Daoy (cell line): ENCODE data around the gene SLC4A9. TPM values are rescaled to one million over a fixed set of nuclear protein-coding genes. Genes with fewer than 3 reads are reported as not detected.
"Not testable (repeated sequence)": the region's sequence is repeated elsewhere in the genome, so short reads cannot be mapped to it uniquely, and the experiment has no call there.

ENCODE experiments used
- DNase-seq: peaks from one replicate; pipeline ENCODE4 v3.0.0-alpha.2; 2015; ENCODE audit warnings: low read depth
- total RNA-seq: library from RNA; depleted of rRNA; stranded (reverse); fragments of >200 nt; shearing (Covaris generic); gene quantifications from 2 replicates; pipeline ENCODE4 v1.2.3, GENCODE V29; 2014

The SLC4A9 gene
- total RNA-seq, 1 experiment from 2014 or later = not detected

DNA sequence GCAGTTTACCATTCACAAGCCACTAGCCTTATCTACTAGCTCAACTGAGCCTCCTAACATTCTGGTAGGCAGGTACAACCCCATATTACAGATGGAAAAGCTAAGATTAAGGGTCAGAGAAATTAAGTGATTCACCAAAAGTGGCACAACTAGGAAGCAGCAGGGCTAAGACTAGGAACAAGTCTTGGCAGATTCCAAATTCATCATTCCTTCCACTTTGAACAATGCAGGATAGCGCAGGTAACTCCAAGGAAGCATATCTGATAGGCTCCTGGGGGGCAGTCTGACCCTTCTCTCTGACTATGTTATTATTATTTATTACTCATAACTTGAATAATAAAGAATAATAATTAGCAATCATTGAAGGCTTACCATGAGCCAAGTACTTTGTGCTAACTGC lies 22.1 kb upstream of the SLC4A9 start:
- DNase-seq = no peak

DNA sequence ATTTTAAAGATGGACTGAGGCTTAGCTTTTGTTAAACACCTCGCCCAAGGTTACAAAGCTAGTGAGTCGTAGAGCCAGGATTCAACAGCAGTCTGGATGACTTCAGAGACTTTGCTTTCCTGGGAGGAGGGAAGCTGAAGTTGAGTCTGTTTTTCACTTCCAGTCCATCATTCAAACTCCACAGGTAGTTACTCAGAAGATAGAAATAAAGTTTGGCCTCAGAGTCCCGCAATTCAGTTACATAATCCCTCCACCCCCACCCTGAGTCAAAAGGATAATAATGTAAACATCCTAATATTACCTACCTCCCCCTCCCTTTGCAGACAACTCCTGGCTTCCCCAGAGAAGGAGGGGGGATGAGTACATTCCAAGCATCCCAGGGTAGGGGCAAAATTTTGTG lies 21.7 kb upstream of the SLC4A9 start:
- DNase-seq = no peak

DNA sequence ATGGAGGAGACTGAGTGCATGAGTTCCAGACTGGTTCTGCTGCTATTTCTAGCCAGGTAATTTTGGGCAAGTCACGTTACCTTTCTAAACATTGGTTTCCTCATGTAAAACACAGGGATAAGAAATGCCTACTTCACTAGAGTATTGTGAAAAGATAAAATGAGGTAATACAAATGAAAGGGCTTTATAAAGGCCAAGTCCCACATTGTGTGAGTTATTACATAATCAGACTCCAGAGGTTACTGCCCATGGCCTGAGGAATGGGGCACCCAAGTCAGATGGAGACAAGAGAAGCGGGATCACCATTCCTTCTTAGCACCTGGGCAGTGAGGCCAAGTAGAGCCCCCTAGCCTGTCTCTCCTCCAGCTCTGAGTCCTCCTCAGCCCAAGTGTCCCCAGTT lies 21.1 kb upstream of the SLC4A9 start:
- DNase-seq = no peak

DNA sequence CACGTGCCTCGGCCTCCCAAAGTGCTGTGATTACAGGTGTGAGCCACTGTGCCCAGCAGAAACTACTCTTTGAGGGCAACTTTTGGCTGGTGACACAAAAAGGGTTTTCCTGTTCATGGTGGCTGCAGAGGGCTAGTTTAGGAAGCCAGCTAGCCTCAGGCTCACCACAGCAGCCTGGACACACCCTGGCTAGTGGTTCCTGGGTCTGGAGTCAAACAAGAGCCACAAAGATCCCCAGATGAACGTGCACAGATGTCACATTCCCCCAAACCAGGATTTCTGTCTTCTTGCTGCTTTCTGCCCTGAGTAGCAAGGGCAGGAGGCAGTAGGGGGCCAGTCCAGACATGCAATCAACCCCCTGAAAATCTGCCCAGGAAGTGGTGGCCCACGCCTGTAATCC lies 20.4 kb upstream of the SLC4A9 start:
- DNase-seq = no peak

DNA sequence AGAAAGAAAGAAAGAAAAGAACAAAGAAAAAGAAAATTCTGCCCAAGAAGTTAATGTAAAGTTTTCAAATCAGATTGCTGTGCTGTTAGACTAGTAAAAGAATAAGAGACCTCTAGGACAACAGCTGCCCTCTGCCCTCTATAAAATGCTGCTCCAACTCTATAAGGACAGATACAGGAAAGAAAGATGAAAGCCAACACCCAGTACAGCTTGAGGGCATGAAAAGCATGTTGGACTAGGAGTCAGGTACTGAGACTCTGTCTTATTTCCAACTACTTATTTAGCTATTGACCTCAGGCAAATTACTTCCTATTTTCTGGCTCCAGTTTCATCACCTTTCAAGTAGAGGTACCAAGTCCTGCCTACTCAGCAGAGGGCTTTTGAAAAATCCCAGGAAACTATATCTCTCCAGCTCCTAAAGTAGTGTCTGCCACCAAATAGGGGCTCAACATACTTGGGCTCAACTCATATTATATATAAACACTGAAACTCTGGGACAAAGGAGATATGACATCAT lies 19.3 kb upstream of the SLC4A9 start:
- no peak for DNase-seq

DNA sequence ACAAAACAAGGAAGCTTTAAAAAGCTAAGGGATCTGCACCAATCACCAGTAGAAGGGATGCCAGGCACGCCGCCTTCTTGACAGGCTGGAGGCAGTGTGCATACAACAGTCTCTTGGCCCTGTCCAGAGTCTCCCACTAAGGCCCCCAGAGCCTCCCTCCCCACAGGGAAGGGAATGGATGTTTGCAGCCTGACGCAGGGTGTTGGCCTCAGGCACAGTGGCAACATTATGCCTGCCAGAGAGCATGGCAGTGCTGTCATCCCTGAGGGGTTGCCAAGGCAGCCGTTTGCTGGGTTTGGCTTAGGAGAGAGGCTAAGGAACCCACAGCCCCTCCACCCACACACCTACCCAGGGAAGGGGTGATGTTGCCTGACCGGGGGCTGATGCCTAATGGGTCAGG lies 18.4 kb upstream of the SLC4A9 start:
- DNase-seq = peak; percentile 76

DNA sequence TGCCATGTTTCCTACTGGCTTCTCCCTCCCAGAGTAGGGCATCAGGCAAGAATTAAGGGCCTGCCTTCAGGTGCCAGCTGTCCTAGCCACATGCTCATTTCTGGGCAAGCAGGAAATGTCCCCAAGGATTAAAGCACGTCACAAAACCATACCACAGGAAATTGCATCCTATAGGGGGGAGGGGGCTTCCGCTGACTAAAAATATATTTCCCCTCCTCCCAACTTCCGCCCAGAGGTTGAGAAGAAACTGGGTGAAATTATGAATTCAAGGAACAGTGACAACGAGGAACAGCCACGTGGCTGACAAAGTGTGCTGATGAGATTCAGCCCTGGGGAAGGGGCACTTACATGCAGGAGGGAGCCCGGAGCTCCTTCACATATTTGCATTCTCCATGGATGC lies 17.7 kb upstream of the SLC4A9 start:
- peak; percentile 37 for DNase-seq

DNA sequence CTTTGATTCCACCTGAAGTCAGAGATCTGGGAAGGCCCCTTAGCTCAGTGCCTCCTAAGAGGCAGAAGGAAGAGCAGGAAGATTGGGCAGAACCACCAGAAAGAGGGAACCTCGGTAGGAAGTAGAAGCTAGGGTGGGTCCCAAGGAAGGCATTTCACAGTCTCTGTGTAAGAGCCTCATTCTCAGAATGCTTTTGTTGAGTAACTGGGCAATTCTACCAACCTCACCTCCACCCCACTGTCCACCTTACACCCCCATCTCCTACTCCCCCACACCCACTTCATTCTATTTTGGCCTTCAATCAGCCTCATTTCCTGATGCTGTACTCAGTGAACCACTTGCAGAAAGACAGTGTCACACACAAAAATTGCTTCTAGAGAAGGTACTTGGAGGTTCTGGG lies 17.1 kb upstream of the SLC4A9 start:
- no peak for DNase-seq

DNA sequence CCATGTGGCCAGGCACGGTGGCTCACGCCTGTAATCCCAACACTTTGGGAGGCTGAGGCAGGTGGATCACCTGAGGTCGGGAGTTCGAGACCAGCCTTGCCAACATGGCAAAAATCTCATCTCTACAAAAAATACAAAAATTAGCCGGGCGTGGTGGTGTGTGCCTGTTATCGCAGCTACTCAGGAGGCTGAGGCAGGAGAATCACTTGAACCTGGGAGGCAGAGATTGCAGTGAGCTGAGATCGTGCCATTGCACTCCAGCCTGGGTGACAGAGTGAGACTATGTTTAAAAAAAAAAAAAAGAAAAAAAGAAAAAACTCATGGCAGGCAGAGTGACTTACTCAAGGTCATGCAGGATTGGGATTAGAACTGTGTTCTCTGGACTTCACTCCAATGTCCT lies 16.1 kb upstream of the SLC4A9 start:
- DNase-seq = not testable (repeated sequence)

DNA sequence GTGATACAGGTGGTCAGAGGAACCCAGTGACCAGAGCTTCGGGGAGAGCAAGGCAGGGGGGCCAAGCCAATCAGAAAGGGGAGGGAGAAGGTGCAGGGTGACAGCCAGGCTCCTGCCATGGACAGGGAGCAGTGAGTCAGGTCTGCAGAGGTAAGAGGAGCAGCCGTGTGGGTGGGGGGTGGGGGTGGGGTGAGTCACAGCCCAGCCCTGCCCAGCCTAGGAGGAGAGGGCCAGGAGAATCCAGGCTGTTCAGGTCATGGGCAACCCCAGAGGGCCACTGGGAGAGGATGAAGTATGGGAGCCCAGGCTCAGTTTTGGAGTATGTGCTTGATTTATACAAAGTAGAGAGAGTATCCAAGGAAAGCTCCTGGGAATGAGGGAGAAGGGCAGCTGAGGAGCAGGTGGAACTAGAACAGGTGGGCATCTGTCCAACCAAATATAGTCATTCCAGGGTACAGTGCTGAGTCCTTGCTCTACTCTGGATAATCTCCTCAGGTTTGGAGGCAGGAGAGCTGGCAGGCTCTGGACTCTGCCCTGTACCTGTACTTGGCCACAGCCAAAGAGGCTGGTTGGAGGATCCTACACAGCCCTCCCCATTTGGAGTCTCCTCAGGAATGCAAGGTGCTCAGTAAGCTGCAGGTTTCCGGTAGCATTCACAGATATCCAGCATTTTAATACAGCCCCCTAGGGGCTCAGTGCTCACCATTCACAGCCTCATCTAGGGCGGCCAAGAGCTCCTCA lies 15.1 kb upstream of the SLC4A9 start:
- DNase-seq = peak; percentile 90

DNA sequence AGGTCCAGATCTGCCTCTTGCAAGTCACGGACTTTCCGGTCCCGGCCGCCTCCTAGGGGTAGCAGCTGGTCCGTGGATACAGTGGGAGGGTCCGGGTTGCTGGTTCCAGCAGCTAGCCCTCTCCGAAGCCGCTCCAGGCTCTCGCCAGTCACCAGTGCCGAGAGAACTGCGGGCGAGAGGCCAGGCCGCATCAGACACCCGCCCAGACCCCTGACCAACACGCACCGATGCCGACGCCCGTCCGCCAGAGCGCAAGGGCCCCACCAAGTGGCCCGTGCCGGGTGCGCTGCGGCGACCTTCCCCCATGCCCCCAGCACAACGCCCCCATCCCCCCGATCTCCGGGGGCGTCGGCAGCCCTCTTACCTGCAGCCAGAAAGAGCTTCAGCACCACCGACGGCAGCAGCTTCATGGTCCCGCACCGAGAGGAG lies 14.1 kb upstream of the SLC4A9 start:
- DNase-seq = peak; percentile 78

DNA sequence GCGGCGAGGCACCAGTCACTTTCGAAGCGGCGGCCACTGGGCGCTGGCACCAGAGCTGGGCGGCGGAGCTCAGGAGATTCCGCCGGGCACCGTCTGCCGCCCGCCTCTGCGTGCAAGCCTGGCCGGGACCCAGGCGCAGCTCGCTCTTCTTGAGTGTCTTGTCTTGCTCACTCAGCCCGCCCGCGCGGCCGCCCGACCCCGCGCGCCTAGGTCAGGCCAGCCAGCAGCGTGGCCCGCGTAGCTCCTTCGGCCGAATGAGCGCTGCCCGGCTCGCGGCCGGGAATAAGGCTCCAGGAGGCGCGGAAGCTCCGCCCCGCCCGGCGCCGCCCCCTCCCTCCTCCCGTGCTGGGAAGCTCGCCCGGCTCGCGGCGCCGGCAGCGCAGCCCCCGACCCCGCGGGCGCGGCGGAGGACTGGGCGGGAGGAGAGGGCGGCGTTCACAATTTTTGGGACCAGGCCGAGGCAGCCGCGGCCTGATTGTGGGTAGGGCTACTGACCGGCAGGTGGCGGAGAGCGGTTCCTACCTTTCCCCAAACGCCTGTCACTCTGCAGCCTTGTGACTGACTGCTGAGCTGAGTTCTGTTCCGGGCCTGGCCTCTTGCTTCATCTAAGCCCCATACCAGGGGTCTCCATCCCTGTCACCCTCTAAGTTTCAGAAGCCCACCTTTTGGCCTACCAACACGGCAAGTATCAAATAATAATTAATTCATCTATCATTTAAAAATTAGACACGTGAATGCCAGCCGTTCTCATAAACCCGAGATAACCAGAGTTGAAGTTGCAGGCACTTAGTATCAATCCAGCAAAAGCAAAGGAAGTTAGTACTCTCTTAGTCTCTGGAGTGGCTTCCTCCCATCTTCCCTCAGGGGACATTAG lies 13.4 kb upstream of the SLC4A9 start, which contains the start of gene HBEGF:
TSS of gene HBEGF (minus strand) at position 256 of the 874 bp plus-strand sequence. CDS start 275 bp downstream, outside the sequence.
- peak; percentile 87 for DNase-seq

DNA sequence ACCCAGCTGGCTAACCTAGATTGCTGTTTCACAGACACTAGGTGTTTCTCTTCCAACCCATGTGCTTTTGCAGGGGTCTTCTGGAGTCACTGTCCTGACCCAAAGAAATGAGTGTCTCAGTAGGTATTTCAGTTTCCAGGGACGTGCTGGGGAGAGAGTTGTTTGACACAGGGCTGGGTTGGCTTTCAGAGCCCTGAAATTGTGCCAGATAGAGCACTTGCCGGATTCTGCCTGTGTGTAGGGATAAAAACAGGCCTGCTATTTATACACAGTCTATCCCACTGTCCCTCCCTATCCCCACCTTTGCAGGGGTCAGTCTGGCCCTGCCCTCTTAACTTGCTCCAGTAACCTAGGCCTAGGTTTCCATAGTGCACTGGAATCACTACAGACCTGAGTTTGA lies 12.6 kb upstream of the SLC4A9 start:
- no peak for DNase-seq

DNA sequence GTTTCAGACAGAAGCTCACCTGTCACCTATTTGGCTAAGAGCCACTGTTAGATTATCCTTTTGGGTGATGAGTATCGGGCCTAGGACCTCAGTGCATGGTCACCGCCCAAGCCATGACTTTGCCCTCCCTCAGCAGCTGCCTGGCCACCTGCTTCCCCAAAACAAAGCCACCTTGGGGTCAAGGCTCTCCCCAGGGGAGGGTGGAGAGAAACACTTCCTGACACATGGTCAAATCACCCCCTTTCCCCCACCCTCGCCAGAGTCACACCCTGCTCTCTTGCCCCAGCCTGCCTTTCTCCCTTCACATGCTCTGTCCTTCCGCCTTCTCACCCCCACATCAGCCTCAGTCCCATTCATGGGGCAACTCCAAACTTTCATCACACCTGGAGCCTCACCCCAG lies 11.9 kb upstream of the SLC4A9 start:
- DNase-seq = no peak

DNA sequence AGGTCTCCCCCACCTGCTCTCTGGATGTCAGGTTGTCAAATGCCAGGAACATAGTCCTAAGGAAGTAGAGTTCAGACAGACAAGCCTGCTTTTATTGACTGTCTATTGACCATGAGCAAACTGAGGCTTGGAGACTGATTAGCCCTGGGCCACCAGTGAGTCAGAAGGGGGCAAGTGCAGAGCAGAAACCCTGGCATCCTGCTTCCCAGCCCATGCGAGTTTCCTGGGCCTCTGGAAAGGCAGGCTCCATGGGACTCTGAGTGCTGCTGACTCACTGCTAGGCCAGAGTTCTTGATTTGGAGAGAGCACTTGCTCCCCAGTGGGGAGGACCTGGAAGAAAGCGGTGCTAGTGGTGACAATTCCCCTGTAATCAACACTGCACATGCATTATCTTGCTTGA lies 10.8 kb upstream of the SLC4A9 start:
- DNase-seq = no peak

DNA sequence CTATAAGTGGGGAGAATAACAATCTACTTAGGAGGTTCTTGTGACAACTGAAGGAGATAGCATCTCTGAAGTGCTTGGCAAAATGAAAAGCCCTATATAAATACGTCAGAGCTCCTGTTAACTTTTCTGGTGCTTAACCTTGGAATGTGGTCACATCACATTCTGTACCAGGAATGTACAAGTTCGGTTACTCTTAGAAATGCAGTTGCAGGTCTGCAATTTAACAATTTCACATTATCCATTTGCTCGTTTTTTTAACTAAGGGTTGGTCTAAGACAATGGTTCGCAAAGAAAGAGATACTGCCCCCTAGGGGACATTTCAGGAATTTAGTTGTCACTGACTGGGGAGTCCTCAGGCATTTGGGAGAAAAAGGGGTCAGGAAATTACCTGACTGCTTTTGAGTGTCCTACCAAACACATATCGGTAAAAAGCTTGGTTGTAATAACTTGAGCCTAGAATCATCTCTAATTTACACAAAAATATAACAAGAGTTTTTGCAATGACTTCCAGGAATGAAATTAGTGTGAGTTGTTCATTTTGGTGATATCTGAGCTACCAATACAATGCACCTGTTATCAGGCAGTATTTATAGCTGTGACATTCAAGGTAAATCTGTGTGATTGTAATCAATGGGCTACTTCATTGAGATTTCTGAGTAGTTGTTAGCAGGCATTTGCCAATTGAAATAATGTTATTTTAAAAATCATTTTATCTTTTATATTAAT lies 8.2 kb upstream of the SLC4A9 start:
- peak; percentile 63 for DNase-seq

DNA sequence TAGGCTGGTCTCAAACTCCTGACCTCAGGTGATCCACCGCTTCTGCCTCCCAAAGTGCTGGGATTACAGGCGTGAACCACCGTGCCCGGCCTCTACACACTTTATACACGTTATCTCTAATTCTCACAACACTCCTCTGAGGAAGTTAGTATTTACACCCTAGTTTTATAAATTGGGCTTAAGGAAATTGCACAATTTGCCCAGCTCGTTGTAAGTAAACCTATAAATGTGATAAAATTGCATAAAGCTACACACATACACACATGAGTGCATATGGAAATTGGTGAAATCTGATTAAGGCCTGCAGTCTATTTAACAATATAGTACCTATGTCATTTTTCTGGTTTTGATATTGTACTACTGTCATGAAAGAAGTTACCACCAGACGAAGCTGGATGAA lies 4.4 kb upstream of the SLC4A9 start:
- no peak for DNase-seq

DNA sequence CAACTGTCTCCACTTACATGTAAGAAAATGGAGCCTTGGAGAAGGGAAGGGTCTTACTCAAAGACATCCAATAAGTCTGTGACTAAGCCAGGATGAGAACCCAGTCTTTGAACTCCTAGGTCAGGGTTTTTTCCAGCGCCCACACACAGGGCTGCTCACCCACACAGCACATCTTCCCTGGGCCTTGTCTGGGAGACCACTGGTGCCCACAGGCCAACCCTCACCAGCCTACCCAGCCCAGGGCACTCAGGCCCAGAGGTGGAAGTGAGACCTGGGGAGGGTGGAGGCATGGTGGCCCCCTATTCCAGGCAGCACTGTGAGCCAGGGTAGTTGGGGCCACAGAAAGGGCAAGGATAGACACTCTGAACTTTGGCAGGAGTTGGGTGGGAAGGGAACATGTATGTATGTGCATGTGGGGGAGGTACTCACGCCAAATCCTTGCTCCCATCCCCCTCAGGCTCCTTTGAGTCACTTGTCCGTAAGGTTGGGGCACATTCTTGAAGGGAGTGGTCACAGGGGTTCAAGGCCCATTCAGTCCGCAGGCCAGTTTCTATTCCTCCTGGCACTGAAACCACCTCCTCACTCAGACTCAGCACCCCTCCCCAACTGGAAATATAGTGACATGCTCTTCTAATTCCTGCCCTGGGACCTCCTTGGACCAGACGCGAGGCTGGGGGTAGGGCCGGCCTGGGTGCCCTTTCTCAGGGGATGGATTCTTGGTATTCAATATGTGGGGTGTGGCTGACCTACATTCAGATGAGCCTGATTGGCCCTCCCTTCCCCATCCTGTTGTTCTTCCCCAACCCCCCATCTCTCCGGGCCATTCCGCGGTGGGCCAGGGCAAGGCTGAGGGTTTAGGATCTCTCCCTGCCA lies 2.9 kb upstream of the SLC4A9 start:
- DNase-seq = no peak

DNA sequence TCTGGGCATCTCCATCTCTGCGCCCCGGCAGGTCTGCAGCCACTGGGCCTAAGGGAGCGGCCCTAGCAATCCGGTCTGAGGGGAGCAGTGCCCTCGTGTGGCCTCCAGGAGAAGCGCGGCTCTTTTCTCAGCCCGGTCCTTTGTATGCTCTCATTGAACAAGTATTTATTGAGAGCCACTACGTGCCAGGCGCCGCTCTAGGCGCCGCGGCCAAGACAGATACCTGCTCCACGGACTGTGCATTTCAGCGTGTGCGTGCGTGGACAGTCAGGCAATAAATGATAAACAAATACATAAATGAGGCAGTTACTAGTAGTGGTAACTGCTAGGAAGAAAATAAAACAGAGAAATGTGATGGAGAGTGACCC lies 2.3 kb upstream of the SLC4A9 start:
- DNase-seq = peak; percentile 90

DNA sequence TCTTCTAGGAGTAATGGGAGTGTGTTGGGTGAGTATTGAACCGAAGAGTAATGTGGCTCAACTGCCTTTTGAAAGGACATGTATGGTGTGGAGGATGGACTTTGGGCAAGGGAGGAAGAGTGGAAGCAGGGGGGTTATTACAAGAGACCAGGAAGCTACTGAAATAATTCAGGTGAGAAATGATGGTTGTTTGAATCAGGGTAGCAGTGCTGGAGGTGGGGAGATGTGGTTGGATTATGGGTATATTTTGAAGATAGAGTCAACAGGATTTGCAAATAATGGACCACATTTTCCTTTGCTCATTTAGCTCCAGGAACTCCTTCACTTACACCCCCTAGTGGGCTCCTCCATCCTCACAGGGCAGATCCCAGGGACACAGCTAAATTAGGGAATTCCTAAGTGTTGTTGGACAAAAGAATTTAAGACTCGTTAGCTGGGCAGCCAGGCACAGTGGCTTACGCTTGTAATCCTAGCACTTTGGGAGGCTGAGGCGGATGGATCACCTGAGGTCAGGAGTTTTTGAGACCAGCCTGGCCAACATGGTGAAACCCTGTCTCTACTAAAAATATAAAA lies 1.2 kb upstream of the SLC4A9 start:
- peak; percentile 54 for DNase-seq
